ENCODE data around the gene PYGB.

PYGB gene

DNA sequence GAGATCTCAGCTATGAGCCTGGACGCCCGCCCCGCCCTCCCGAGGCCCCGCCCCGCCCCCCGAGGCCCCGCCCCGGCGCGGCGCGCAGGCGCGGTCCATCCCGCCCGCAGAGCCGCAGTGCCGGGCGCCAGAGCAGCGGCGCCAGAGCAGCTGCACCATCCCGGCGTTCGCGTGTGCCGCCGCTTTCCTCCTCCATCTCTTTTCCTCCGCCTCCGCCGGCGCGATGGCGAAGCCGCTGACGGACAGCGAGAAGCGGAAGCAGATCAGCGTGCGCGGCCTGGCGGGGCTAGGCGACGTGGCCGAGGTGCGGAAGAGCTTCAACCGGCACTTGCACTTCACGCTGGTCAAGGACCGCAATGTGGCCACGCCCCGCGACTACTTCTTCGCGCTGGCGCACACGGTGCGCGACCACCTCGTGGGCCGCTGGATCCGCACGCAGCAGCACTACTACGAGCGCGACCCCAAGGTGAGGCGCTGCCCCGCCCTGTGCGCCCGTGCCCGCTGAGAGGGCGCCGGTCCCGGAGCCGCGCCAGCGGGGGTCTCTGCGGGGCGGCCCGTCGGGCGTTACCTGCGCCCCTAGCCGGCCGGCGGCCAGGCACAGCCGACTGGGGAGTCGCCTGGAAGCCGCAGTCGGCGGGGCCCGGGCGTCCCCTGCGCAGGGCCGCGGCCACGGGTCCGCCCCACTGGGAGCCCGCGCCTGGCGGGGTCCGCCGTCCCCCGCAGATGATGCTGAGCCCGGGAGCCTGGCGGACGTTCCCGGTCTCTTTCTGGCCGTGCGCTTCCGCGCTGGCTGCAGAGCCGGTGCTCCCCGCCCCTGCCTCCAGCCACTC, at the start of gene PYGB:
Gene PYGB, plus strand, starts transcription at position 130 of the 830 bp plus-strand sequence. Its CDS starts 94 bp downstream, at position 224.
- DNase-seq (ENCODE audit: low read depth in 2 of 2) = peak; percentile 57

DNA sequence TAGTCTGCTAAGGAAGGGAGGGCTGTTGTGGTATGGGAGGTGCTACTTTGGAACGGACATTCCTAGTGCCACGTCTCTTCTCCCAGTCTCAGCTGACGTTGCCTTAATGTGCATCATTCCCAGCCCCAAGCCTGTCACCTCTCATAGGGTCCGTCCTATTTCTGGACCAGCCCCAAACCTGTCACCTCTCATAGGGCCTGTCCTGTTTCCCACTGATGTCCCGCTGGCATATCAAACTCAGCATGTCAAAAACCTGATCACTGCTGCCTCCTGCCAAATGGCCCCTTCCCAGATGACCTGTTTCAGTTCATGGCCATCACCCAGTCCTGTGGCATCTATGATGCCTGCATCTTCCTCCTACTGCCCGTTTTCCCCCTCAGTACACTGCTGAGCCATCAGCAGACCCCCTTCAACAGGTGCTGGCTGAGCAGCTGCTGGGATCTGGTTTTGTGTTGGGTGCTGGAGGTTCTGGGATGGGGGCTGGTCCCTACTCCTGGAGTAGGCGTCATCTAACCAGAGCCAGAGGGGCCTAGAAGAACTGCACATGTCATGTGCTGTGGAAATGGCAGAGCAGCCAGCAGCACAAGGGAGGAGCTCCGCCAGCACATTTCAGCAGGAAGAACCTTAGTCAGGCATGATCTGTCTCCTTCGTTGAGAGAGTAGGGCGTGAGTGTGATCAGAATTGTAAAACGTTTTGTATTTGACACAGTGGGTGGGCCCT, 49.1 kb upstream of the PYGB start:
- DNase-seq (ENCODE audit: low read depth in 2 of 2) = no peak

DNA sequence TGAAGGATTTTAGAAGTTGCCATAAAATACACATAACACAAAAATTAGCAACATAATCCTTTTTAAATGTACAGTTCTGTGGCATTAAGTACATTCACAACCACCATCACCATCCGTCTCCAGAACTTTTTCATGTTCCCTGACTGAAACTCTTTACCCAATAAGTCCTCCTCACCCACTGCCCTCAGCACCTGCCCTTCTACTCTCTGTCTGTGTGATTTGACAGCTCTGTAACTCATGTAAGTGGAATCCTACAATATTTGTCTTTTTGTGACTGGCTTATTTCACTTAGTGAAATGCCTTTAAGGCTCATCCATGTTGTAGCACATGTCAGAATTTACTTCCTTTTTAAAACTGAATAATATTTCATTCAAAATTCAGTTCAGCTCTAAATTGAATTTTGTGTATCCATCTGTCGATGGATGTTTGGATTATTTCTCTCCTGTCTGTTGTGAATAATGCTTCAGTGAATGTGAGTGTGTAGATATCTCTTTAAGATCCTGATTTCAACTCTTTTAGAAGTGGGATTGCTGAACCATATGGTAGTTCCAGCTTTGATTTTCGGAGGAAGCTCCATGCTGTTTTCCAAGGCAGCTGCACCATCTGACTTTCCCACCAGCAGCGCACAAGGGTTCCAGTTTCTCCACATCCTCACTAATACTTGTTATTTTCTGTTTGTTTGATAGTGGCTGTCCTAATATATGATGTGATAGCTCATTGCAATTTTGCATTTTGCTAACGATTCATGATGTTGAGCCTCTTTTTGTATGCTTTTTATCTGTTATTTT, 48.2 kb upstream of the PYGB start:
- DNase-seq (ENCODE audit: low read depth in 2 of 2) = no peak

DNA sequence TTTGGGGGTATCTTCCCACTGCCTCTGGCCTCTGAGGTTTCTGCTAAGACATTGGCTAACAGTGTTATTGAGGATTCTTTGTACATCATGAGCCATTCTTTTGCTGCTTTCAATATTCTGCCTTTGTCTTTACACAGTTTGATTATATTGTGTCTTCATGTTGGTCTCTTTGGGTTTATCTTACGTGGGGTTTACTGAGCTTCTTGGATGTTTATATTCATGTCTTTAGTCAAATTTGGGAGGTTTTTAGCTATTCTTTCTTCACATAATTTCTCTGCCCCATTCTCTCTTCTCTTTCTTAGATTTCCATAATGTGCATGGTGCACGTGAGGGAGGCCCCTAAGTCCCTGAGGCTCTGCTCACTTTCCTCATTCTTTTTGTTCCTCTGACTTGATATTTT, 44.8 kb upstream of the PYGB start:
- no peak for DNase-seq (ENCODE audit: low read depth in 2 of 2)

DNA sequence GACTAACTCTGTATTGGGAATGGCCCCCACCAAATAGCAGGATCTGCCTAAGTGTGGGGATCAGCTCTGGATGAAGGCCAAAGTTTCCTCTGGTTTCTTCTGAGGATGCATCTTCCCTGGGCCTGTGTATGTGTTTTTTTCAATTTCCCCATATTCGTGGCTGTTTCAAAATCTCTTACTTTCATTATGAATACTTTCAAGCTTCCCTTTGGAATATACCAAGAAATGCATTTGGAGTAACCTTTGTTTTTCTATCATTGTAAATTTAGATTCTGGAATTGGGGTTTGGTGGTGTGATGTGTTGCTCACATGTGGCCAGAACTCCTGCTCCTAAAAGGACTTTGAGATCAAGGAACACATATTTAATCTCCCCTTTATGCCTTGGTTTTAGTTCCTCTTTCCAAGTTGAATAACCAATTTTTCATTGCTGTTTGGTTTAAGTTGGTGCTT, 44.0 kb upstream of the PYGB start:
- DNase-seq (ENCODE audit: low read depth in 2 of 2) = no peak

DNA sequence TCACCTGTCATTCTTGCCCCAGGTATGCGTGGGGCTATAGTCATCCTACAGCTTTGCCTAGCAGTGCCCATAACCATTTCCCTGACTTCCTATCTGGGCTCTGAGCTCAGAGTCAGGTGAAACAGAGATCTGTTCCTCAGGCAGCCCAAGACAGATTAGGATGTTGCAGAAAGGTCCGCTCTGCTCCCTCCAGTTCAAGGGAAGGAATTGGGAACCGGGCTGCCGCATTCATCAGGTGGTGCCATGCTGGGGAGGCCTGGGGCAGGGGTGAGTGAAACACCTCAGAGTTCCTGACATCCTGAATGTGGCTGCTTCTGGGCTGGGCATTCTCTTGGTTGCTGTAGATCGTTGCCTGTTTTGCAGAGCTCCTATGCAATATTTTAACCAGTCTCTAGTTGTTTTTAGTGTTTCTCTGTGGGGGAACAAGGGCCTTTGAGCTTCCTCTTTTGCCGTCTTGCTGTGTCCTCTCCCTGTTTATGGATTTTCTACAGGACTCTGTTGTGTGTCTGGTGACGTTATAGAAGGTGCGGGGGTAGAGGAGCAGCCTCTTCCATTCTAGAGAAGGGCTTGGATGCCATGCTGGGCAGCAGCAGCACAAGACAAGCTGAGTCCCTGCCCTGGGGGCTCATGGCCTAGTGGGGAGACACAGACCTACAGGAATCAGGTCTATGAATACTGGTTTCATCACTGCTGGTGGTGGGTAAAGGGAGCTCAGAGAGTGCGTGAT, 43.2 kb upstream of the PYGB start:
- DNase-seq (ENCODE audit: low read depth in 2 of 2) = no peak

DNA sequence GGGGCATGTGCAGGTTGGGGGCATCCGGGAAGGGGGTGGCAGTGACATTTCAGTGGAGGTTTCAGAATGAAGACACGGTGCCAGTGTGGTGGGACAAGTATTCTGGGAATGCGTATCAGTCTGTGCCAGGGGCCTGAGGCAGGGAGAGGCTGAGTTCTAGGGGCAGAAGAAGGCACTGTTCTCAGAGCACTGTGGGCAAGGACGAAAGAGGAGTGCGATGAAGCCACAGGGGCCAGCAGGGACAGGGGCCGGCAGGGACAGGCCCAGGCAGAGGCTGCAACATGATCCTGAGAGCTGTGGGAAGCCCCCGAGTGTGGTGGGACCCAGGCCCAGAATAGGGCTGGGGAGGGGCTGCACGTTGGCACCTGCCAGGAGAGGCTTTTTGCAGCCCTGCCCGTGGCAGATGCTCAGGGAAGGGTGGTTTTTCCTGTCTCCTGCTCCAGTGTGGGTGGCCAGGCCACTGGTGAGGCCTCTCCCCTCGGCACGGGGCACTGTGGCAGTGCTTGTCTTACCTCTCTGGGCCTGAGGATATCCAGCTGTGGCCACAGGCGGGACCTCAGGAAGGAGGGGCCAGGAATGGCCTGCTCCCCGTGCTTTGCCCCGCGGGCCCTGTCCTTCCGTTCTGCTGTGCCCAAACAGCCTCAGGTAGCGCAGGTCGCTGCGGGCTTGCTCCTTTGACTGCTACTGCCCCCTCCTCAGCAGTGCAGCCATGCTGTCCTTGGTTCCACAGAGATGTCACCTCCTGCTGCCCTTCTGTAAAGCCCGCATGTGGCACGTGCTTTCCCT, 42.4 kb upstream of the PYGB start:
- no peak for DNase-seq (ENCODE audit: low read depth in 2 of 2)

DNA sequence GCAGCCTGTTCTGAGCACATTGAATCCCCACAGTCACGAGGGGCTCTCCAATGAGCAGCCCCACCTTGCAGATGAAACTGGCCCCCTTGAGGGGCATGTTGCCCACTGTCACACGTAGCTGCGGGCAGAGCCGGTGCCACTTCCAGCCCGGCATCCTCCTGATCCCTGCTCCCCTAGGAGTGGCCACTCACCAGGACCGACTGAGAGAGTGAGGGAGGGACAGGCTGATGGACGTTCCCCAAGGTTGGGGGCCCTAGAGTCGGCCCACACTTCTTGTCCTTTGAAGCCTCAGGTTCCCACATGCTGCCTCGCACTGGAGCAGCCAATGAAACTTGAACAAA, 41.9 kb upstream of the PYGB start:
- no peak for DNase-seq (ENCODE audit: low read depth in 2 of 2)

DNA sequence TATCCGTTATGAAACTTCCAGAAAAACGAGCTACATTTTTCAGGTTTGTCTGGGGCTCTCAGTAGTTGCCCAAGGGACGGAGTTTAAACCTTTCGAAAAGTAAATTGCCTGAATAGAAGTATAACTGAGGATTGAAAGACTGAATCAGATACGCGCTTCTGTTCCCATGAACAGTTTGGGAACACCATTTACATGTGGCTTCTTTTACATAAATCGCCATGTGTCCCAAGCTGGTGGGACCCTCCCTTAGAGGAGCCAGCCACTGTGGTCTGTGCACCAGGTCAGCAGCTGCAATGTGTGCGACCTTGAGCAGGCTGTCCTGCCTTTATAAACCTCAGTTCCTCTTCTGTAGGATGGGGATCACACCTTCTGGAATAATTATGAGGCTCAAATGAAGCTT, 41.3 kb upstream of the PYGB start:
- DNase-seq (ENCODE audit: low read depth in 2 of 2) = no peak

DNA sequence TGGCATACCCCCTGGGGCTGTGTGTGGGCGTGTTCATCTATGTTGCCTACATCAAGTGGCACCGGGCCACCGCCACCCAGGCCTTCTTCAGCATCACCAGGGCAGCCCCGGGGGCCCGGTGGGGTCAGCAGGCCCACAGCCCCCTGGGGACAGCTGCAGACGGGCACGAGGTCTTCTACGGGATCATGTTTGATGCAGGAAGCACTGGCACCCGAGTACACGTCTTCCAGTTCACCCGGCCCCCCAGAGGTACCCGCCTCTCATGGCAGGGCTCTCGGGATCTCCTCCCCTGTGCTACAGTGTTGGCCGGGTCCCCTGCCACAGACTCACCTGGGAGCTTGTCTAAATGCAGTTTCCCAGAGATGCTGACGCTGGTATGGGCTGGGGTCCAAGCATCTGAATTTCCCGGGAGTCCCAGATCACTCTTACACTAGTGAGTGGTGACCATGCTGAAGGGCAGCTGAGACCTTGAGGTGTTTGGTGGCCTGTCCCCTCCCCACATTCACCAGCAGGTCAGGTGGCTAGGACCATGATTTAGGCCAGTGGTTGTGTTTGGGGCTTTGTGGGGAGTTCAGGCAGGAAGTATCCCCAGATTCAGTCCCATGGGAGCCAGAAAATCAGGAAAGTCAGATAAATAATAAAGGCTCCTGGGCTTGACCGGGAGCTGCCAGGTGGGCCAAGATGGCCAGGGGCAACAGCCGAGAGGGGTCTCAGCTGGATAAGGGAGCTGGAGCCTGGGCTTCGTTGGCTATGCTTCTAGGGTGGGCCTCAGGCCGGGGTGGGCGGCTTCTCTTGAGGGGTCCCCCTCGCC, 40.5 kb upstream of the PYGB start:
- DNase-seq (ENCODE audit: low read depth in 2 of 2) = no peak

DNA sequence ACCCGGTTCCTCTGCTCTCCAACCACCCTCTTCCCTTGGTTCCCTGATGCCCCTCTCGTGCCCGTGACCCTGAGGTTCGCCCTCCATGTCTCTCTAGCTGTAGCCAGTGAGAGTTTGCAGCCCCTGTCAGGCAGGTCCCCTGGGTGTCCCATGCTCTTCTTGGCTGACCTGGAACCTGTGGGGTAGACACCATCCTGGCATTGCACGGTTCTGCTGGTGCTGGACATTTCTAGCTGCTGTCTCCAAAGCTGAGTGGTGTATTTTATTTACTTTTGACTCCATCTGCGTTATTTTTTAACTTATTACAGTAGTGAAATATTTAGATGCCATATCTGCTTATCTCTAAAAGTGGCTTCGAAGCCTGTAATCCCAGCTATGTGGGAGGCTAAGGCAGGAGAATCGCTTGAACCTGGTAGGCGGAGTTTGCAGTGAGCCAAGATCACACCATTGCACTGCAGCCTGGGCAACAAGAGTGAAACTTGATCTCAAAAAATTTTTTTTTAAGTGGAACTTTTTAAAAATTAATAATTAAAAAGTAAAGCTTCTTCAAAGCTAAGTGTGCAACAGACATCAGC, 39.8 kb upstream of the PYGB start:
- no peak for DNase-seq (ENCODE audit: low read depth in 2 of 2)

DNA sequence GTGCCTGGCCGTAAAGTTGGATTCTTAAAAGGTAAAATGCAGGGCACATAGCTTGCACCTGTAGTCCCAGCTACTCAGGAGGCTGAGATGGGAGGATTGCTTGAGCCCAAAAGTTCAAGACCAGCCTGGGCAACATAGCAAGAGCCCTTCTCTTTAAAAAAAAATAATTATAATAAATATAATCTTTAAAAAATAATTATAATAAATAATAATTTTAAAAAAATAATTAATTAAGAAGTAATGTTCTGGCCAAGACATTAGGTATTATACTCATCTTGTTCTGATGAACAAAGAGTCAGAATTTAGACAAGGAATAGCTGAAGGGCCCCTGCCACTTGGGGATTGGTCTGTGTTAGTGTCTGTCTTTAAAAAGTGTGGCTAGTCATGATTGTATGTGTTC, 38.5 kb upstream of the PYGB start:
- DNase-seq (ENCODE audit: low read depth in 2 of 2) = no peak

DNA sequence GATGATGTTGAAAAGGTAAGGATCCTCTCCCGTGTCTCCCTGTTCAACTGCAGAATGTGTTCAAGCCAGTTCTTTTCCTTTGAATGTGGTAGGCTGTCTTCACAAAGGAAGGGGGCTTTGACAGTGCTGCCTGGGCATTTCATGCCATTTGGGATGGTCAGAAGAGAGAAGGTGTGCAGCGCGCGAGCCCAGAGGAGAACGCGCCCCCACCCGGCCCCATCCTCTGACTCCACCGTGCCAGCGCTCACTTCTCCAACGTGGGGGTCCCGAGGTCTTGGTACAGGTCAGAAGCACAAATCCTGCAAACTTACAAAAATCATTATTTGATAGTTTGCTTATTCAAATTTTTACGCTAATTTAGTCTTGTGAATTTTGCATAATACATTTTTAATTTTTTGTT, 38.0 kb upstream of the PYGB start:
- DNase-seq (ENCODE audit: low read depth in 2 of 2) = no peak

DNA sequence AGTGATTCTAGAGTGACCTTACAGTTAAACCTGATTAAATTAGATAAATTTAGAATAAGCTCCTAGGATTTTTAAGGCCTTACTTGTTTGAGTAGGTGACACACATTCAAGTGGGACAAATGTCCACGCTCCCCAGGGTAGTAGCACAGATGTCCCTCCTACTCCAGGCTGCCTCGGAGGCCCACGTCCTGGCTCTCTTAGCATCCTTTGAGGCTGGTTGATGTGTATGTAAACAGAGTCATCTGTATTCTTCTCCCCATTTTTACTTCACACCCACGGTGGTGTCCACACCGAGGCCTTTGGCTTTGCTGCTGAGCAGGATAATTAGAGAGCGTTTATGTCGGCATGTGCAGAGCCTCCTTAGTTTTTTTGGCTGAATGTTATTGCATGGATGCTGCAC, 36.6 kb upstream of the PYGB start:
- DNase-seq (ENCODE audit: low read depth in 2 of 2) = no peak

DNA sequence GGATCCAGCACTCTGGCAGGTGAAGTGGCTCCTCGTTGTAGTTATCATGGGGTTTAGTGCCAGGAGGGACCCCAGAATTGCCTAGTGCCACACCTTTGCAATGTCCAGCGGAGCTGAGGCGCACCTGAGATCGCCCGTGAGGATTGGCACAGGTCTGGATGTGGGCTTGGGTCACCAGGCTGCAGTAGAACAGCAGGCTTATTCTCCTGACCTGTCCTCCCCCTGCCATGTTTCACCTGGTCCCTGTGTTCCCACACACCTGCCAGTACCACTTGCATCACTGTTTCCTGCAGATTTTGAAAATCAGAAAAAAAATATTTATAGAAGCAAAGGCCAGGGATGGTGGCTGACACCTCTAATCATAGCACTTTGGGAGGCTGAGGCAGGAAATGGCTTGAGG, 35.6 kb upstream of the PYGB start:
- no peak for DNase-seq (ENCODE audit: low read depth in 2 of 2)

DNA sequence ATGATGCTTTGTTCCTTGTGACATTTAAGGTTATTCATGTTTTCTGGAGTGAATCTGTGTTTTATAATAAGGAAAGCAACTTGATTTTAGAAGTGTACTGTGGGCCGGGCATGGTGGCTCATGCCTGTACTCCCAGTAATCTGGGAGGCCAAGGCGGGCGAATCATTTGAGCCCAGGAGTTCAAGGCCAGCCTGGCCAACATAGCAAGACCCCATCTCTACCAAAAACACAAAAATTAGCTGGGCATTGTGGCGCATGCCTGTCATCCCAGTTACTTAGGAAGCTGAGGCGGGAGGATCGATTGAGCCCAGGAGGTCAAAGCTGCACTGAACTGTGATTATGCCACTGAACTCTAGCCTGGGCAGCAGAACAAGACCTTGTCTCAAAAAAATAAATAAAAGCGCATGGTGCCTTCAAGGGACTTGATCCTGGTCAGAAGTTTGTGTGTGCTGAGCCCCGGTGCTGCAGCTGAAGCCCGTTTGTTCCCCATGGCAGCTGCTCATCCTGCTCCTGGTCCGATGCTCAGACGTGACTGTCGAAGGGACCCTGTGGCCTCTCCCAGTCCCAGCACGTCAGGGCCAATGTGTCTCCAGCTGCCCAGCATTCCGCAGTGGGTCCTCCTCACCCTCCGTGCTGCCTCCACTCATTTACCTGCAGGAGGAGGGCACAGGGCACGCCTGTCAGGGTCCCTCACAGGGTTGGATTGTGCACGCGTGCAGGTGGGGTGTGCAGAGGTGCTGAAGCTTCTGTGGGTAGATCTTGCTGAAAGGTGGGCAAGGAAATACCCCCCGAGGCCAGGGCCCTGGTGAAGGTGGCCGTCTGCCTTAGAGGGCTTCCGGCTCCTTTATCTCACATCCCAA, 34.1 kb upstream of the PYGB start:
- DNase-seq (ENCODE audit: low read depth in 2 of 2) = no peak

DNA sequence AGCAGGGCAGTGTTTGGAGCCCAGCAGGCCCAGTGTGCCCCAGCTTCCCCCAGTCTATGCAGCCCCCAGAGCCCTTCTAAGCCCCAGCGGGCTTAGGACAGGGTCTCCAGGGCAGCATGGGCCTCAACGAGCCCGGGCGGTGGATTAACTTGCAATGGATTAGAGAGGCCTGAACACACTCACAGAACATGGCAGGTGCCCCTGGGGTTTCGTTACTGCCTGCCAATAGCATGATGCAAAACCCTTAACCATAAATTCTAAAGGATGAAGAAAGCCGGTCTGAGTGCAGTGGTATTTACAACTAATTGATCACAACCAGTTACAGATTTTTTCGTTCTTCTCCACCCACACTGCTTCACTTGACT, 33.5 kb upstream of the PYGB start:
- no peak for DNase-seq (ENCODE audit: low read depth in 2 of 2)

DNA sequence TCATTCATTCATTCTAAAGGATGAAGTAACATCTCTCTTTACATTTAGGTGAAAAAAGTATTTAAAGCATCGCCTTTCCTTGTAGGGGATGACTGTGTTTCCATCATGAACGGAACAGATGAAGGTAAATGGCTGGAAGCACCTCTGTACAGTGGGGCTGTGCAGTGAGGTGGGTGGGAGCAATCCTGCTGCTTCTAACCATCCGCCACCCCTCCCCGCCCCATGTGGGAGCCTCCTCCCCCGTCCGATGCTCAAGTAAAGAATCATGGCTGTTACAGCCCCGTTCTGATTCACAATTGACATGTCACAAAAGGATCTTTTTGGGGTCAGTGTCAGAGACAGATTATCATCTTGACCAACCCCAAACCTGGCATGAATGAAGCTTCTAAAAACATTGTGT, 33.1 kb upstream of the PYGB start:
- no peak for DNase-seq (ENCODE audit: low read depth in 2 of 2)

DNA sequence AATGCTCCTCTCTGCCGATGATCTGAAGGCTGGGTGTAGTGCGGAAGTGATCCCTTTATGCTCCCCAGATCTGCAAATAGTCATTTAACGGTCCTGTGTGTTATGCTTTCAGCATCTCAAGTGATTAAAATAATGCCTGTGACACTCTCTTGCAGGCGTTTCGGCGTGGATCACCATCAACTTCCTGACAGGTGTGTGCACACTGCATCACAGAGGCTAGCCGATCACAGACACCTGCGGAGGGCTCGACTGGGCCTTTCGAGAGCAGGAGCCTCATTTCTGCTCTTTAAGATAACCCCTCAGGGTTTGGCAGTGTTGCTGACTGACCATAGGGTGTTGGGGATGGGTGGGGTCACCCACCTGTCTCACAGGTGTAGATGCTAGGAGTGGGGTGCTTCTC, 32.4 kb upstream of the PYGB start:
- no peak for DNase-seq (ENCODE audit: low read depth in 2 of 2)

Data from stimulated activated CD4-positive, alpha-beta T cell treated with anti-CD3 and anti-CD28 coated beads, Interleukin-12 subunit alpha, Interleukin-12 subunit beta, amount 100 ng/mL, for 24 hours (primary cell).